CD4-positive, alpha-beta T cell treated with Interleukin-2 at 100 ng/mL for 4 hours (primary cell): ENCODE results near the gene MMP17.

ENCODE experiments used
- DNase-seq: peaks from one replicate; pipeline ENCODE4 v3.0.0-alpha.2; 2020; ENCODE audit warnings: low spot score

MMP17 gene

DNA sequence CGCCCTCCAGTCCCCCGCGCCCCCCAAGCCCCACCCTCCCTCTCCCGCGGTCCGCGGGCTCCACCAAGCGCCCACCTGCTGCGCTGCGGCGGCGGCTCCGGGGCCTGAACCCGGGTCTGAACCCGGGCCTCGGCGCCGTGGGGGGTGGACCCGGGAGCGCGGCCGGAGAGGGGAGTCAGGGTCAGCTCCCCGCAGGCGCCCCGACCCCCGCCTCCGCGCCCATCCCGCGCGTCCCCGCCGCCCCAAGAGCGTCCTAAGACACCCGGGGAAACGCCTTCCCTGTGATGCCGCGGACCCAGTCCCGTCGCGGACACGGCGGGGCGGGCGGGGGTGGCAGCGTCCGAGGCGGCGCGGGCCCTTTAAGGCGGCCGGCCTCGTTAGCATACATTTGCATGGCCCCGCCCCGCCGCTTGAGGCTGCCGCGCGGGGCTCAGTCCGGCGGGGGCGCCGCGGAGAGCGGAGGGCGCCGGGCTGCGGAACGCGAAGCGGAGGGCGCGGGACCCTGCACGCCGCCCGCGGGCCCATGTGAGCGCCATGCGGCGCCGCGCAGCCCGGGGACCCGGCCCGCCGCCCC, at the start of gene MMP17:
MMP17 (plus strand) TSS at position 433 of the 574 bp plus-strand sequence; CDS start at position 535, 102 bp downstream.
- no peak for DNase-seq

GRCh38 chr12:131779027-131779426, 49.2 kb upstream of the MMP17 start:
- DNase-seq = no peak

- DNase-seq = no peak
Measured at GRCh38 chr12:131782061-131782460, 46.1 kb upstream of the MMP17 start.

- no peak for DNase-seq
Measured at GRCh38 chr12:131783915-131784541, 44.2 kb upstream of the MMP17 start.

- DNase-seq = no peak
Measured at GRCh38 chr12:131784909-131785762, 43.1 kb upstream of the MMP17 start.

DNA sequence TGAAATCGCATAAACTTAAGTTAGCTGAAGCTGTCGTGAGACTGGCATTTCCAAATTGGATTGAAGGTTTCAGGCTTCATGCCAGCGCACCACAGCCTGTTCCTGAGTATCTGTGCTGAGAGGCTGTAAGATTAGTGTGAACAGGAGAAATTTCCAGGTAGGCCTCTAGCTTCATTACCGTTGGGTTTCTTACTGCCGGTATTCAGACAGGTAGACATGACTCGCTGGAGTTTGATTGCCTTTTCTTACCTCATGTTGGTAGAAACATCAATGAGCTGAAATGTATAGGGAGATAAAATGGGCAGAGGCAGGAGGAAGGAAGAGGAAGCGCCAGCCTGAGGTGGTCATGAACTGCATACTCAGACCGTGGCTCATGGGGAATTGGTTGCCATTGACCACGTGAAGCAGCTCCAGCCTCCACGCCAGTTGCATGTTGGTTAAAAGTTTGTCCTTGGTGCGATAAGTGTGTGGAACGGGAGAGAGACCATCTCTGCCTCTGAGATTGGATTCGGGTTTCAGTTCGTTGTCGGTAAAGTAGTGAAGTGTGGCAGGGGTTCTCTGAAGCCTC, 42.3 kb upstream of the MMP17 start:
- no peak for DNase-seq

DNA sequence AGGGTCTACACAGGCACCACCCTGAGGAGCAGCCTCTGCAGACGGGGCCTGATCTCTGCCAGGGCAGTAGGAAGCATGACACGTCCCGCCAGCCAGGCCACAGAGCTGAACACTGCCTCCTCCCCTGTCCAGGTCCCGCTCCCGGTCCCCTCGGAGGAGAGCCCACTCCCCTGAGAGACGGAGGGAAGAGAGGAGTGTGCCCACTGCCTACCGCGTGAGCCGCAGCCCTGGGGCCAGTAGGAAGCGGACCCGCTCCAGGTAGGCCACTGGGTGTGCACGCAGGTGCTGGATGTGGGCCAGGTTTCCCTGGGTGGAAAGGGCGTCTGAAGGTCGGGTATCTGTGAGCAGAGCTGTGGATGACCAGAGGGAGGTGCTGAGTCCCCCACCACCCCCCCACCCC, 41.9 kb upstream of the MMP17 start:
- DNase-seq = no peak

- no peak for DNase-seq
Measured at GRCh38 chr12:131787143-131787660, 41.0 kb upstream of the MMP17 start.

GRCh38 chr12:131788070-131788469, 40.1 kb upstream of the MMP17 start:
- DNase-seq = no peak

GRCh38 chr12:131789638-131790037, 38.6 kb upstream of the MMP17 start:
- DNase-seq = no peak

GRCh38 chr12:131793243-131794022, 34.8 kb upstream of the MMP17 start:
- no peak for DNase-seq

DNA sequence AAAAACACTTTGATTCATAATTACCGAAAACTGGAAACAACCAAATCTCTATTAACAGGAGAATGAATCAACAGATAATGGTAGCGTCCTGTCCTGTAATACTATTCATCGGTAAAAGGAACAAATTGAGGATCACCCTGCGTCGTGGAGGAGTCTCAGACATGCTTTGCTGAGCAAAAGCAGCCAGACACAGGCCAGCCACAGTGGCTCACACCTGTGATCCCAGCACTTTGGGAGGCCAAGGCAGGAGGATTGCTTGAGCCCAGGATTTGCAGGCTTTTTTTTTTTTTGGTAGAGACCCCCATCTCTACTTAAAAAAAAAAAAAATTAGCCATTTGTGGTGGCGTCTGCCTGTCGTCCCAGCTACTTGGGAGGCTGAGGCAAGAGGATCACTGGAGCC, 34.1 kb upstream of the MMP17 start:
- no peak for DNase-seq

GRCh38 chr12:131794573-131794972, 33.6 kb upstream of the MMP17 start:
- no peak for DNase-seq

DNA sequence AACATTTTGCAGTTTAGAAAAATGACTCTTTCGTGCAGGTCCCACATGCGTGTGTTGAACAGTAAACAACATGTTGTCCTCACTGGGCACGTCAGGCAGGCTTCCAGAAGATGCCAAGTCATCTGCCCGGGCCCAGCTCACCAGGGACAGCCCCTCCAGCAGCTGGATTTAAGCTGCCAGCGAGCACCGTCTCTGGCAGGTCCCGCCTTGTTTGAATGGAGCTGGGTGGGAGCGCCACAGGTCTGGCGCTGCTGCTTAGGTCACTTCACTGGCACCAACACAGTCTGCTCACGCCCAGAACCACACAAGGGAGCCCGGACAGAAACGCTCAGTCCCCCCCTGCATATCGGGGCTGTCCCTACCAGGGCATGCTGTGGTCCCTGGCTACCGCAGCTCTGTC, 33.1 kb upstream of the MMP17 start:
- DNase-seq = no peak

- DNase-seq = no peak
Measured at GRCh38 chr12:131795690-131796410, 32.3 kb upstream of the MMP17 start.

GRCh38 chr12:131796411-131796736, 31.8 kb upstream of the MMP17 start:
- no peak for DNase-seq

DNA sequence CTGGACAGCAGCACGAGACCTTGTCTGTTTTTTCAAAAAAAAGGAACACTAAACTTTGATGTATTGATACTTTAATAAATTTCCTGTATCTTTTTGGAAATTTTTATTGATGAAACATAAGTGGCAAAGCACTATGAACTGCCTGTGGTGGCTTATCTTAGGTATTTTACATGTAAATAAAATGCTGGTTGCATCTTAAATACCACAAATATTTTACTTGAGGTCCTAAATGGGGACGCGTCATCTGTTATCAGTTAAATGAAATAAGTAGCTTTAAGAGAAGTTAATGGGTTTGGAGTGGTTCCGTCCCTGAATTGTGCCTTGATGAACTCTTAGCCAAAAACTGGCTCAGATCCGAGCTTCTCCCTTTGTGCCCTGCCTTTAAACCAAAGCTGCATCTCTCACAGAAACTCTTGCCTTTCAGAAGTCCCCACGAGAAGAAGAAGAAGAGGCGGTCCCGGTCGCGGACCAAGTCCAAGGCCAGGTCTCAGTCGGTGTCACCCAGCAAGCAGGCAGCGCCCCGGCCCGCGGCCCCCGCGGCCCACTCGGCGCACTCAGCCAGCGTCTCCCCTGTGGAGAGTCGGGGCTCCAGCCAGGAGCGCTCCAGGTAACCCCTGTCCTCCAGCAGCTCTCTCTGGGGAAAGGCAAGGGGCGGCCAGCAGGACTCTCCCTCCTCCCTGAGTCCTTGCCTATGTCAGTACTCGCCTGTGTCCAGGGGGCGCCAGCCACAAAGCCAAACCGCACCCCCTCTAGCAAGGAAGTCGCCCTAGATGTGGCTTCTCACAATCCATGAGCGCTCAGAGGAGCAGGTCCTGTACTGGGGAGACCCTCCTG, 31.2 kb upstream of the MMP17 start:
- no peak for DNase-seq

GRCh38 chr12:131797588-131797934, 30.6 kb upstream of the MMP17 start:
- DNase-seq = no peak

- DNase-seq = no peak
Measured at GRCh38 chr12:131799195-131799594, 29.0 kb upstream of the MMP17 start.

DNA sequence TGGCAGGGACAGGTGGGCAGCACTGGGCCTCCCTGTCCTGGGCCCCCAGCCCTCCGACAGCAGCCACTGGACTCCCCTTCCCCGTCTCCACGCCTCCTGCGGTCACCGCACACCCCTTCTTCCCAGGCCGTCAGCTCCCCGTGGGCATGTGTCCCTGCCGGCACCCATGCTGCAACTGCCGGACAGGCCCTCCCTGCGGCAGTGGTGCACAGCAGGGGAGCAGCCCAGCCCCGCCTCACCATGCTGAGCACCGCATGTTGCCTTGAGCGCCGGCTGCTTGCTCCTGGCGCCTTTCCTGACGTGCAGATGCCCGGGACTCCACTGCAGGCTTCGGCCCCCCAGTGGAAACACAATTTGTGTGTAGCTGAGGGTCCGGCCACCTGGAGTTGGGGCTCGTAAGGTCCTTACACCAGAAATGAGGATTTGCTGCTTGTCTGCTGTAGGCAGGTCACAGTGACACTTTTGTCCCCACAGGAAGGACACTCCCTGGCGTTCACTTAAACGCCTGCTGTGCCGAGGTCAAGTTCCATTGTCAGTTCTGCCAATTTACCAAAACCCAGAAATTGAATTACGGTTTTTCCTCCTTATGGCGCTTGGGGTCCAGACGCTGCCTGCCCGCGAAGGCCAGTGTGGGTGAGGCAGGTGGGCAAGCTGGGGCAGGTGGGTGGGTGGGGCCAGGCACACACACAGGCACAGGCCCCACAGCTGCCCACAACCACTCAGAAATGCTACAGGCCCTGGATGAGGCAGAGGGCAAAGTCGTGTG, 28.2 kb upstream of the MMP17 start:
- DNase-seq = no peak
